HEK293 (cell line): ENCODE measurements around the gene CRYBB3.

ENCODE experiments used
- YY1 ChIP-seq: fragments of 450-650 bp; formaldehyde crosslinking; IDR thresholded peaks from 2 replicates; pipeline ENCODE4 v1.5.1; 2018; ENCODE audit warnings: missing biosample characterization, missing genetic modification characterization
- ZNF76 ChIP-seq: fragments of 450-650 bp; formaldehyde crosslinking; IDR thresholded peaks from 2 replicates; pipeline ENCODE4; 2016; ENCODE audit warnings: low read depth, missing biosample characterization, missing genetic modification characterization, borderline replicate concordance

DNA sequence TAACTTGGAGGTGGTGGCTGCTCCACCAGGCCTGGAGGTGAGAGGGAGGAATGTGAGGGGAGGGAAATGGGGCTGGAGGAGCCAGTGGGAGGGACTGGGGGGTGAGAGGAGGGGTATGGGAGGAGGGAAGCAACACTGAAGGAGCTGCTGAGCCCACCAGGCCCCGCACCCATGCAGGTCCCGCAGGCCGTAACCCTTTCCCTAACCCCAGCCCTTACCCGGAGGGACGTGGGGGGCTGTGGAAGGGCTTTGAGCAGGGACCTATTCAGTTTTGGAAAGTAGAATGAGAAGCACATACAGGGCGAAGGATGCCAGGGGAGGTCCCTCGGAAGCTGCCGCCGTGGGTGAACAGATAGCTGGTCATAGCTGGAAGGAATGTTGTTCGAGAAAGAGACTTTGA, 33.9 kb upstream of the CRYBB3 start:
- TF ChIP-seq YY1 (tag by site-specific recombination), result no peak
- TF ChIP-seq ZNF76 (tag by site-specific recombination), result no peak
